Measurements from ENCODE around the gene MEP1A.

The MEP1A gene

DNA sequence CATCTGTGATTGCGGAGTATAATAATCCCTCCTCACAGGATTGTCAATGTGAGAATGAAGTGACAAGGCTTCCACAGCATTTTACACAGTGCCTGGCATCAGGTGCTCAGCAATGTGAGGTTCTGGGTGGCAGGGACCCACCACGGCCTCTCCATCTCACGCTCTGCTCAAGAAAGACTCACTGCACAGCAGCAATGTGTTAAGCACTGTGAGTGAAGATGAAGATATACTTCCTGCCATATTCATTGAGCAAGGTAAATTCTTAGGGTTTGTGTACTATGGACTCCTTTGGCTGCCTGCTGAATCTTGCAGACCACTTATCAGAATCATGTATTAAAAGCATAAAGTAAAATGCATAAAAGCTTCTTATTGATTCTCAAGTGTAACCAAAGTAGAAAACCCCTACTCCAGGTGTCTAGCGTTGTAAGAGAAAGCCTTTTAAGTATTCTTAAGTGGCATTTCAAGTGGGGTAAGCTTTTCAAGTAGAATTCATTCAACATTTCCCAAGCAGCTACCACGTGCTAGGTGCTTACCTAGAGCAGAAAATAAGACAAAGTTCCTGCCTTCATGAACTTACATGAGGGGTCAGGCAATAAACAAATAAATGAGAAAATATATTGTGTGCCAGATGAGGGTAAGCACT is 17.0 kb upstream of the MEP1A start:
- no peak overlapping the region for H3K4me3 ChIP-seq
- no peaks in the 10 kb centered on the region for H4K20me1 ChIP-seq
- no peak for TF ChIP-seq Cebpa-rat (IDR thresholded peaks at IDR 0.05)
- no peak overlapping the region for H3K4me2 ChIP-seq
- H3K4me1 ChIP-seq: no peaks in the 10 kb centered on the region
- H3K36me3 ChIP-seq: no peaks in the 10 kb centered on the region
- no peak overlapping the region for H3K9ac ChIP-seq
- H3K27me3 ChIP-seq: no peaks in the 10 kb centered on the region
- no peak overlapping the region for H3K27ac ChIP-seq
- H3K9me3 ChIP-seq: no peaks in the 10 kb centered on the region

DNA sequence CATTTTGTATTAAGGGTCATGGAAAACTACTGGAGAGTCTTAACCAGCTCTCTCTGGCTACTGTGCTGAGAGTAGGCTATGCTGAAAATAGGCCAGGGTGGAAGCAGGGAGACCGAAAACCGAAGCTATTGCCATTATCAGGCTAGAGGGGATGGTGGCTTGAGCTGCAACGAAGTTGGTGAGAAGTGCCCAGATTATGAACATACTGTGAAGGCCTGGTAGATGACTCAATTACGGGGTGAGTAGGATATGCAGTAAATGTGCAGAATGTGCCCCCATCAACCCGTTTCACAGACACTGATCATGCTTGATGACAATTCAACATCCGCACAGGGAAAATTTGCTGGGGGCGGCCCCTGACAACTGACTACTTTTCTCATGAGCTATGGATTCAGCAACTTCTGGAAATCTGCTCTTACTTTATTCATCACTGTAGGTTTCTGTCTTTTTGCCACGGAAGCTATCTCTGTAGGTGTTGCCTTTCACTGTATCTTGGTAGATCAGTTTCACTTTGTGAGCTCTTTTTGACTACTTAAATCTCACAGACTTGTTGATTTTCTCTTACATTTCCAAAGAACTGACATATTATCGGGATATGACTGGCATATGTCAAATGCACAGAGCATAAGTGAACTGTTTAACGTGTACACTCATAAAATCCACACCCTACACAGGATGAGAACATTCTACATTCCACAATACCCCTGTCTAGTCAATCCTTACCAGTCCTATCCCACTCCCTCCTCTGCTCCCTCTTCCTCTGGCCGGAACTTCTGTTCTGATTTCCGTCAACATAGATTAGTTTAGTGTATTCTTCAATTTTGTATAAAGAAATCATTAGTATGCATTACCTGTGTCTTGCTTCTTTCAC is 15.5 kb upstream of the MEP1A start:
- no peaks in the 10 kb centered on the region for H3K9me3 ChIP-seq

DNA sequence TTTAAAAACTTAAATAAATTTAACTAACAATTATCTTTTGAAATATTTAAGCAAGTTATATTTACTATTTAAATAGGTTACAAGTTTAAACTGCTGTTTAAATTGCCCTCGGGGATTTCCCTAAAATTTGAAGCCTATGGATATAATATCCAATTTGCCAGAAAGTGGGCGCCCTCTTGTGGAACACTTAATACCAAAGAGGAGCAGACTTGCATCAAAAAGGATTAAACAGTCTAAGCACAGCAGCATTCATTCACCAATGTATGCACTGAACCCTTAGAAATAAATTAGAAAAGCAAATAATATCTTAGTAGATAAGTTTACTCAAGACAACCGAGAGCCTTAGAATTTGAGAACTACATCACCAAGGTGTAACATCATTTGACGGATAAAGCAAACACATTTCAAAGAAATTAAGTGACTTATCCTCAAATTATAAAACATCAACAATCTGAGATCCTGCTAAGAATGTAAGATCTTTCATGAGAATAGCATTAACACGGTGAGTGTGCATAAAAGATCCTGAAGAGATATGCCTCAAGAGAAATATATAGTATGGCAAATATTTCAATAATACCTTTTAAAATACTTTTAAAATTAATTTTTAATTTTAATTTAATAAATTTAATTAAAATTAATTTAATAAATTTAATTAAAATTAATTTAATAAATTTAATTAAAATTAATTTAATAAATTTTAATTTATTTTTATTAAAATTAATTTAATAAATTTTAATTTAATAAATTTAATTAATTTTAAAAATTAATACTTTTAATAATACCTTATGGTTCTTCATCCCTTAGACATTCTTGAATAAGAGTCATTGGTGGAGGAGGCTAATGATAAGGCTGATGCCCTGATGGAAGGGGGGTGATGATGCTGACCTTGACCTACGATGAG is 11.5 kb upstream of the MEP1A start:
- H3K9me3 ChIP-seq: no peaks in the 10 kb centered on the region
- H3K4me2 ChIP-seq: no peak overlapping the region
- H3K36me3 ChIP-seq: no peaks in the 10 kb centered on the region
- no peak overlapping the region for H3K4me3 ChIP-seq
- TF ChIP-seq Cebpa-rat (IDR thresholded peaks at IDR 0.05): no peak
- no peak overlapping the region for H3K27ac ChIP-seq
- H3K27me3 ChIP-seq: no peaks in the 10 kb centered on the region
- no peaks in the 10 kb centered on the region for H3K4me1 ChIP-seq
- no peak overlapping the region for H3K9ac ChIP-seq
- no peaks in the 10 kb centered on the region for H4K20me1 ChIP-seq

More for the DNA sequence above, 15.5 kb upstream of the MEP1A start:
- Histone ChIP-seq H3K4me3 (no peak overlapping the region), H3K27me3 (no peaks in the 10 kb centered on the region), H3K36me3 (no peaks in the 10 kb centered on the region), H4K20me1 (no peaks in the 10 kb centered on the region), H3K4me2 (no peak overlapping the region), H3K4me1 (no peaks in the 10 kb centered on the region), H3K27ac (no peak overlapping the region), H3K9ac (no peak overlapping the region)
- no peak for TF ChIP-seq Cebpa-rat (IDR thresholded peaks at IDR 0.05)

DNA sequence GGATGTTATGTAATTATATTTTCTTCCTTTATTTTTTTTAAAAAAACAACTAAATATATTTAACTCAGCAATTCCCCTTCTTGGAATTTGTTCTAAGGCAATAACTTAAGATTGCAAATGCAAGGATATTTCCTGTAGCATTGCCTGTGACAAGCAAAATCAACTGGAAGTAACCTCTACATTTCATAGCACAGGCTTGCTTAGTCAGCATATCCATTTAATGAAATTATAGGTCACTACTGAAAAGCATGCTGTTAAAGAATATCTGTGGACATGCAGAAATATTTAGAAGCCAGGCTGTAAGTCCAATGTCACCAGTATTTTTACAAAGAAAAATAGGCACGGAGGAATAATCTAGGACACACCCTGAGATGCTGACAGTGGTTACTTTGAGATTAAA is 8.7 kb upstream of the MEP1A start:
- H3K9me3 ChIP-seq: no peaks in the 10 kb centered on the region
- H3K36me3 ChIP-seq: no peaks in the 10 kb centered on the region
- no peaks in the 10 kb centered on the region for H3K4me1 ChIP-seq
- no peak overlapping the region for H3K9ac ChIP-seq
- TF ChIP-seq Cebpa-rat (IDR thresholded peaks at IDR 0.05): no peak
- H3K27ac ChIP-seq: no peak overlapping the region
- no peaks in the 10 kb centered on the region for H4K20me1 ChIP-seq
- H3K27me3 ChIP-seq: no peaks in the 10 kb centered on the region
- no peak overlapping the region for H3K4me3 ChIP-seq
- no peak overlapping the region for H3K4me2 ChIP-seq

- Histone ChIP-seq H3K27me3 (no peaks in the 10 kb centered on the region), H3K36me3 (no peaks in the 10 kb centered on the region), H3K4me1 (no peaks in the 10 kb centered on the region), H4K20me1 (no peaks in the 10 kb centered on the region), H3K4me3 (no peak overlapping the region), H3K9me3 (no peaks in the 10 kb centered on the region), H3K27ac (no peak overlapping the region), H3K4me2 (no peak overlapping the region), H3K9ac (no peak overlapping the region)
- no peak for TF ChIP-seq Cebpa-rat (IDR thresholded peaks at IDR 0.05)
Measured at GRCh38 chr6:46787871-46788540, 5.2 kb upstream of the MEP1A start.

DNA sequence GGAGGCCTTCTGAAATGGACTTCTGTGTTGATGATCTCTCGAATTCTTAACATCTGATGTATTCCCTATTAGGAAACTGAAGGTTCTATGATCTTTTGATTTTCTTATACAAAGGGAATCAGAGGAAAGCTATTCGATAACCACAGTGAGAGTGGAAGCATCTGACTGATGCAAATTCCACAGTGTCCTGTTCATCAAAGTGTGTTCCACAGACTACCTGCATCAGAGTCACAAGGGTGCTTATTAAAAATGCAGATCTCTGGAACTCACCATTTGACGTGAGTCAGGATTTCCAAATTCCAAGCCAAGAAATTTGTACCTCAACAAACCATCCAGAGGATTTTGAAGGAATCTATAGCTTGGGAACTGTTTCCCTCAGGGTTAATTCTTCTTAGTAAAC is 4.4 kb upstream of the MEP1A start:
- no peak overlapping the region for H3K27ac ChIP-seq
- no peak overlapping the region for H3K4me3 ChIP-seq
- H3K27me3 ChIP-seq: no peaks in the 10 kb centered on the region
- H3K4me2 ChIP-seq: no peak overlapping the region
- no peak for TF ChIP-seq Cebpa-rat (IDR thresholded peaks at IDR 0.05)
- no peaks in the 10 kb centered on the region for H3K4me1 ChIP-seq
- no peaks in the 10 kb centered on the region for H4K20me1 ChIP-seq
- no peak overlapping the region for H3K9ac ChIP-seq
- H3K9me3 ChIP-seq: no peaks in the 10 kb centered on the region
- no peaks in the 10 kb centered on the region for H3K36me3 ChIP-seq

GRCh38 chr6:46789434-46790354 is 3.5 kb upstream of the MEP1A start:
- no peak overlapping the region for H3K4me2 ChIP-seq
- H3K4me1 ChIP-seq: no peaks in the 10 kb centered on the region
- H3K27me3 ChIP-seq: no peaks in the 10 kb centered on the region
- H4K20me1 ChIP-seq: no peaks in the 10 kb centered on the region
- no peak for TF ChIP-seq Cebpa-rat (IDR thresholded peaks at IDR 0.05)
- H3K9ac ChIP-seq: no peak overlapping the region
- H3K27ac ChIP-seq: no peak overlapping the region
- no peaks in the 10 kb centered on the region for H3K9me3 ChIP-seq
- no peaks in the 10 kb centered on the region for H3K36me3 ChIP-seq
- no peak overlapping the region for H3K4me3 ChIP-seq

DNA sequence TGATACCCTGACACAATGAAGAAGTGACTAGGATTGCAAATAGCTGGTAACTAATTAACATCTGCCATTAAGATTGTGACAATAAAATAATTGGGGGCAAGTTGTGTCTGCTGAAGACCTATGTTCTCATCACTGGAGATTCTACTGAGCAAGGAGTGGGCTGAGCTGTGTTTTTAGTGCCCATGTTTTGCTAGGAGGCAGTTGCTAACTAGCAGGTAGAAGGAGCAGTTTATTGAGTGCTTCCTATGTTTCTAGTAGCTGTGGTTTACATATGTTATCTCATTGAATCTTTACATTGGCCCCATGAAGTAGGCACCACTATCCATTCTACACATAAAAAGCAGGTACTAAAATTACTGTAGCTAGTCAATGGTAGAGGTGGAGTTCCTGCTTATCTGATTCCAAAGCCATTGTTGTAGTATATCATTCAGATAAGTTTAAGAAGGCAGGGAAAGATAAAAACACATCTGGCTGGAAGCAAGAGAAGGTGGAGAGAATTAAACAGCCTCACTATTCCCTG is 2.8 kb upstream of the MEP1A start:
- H3K36me3 ChIP-seq: no peaks in the 10 kb centered on the region
- no peak overlapping the region for H3K27ac ChIP-seq
- H3K27me3 ChIP-seq: no peaks in the 10 kb centered on the region
- no peaks in the 10 kb centered on the region for H3K9me3 ChIP-seq
- H3K9ac ChIP-seq: no peak overlapping the region
- H3K4me3 ChIP-seq: no peak overlapping the region
- no peaks in the 10 kb centered on the region for H3K4me1 ChIP-seq
- no peaks in the 10 kb centered on the region for H4K20me1 ChIP-seq
- TF ChIP-seq Cebpa-rat (IDR thresholded peaks at IDR 0.05): no peak
- H3K4me2 ChIP-seq: no peak overlapping the region

All from BLaER1 (cell line).